K562 (cell line): ENCODE results near the gene PBXIP1. TPM values are rescaled to one million over a fixed set of nuclear protein-coding genes. Genes with fewer than 3 reads are reported as not detected.

ENCODE experiments used
- FOXJ2 ChIP-seq: fragments of 200-800 bp; sonication (Bioruptor generic); IDR thresholded peaks from 2 replicates; pipeline ENCODE4 v1.6.1; 2016; ENCODE audit warnings: missing genetic modification characterization, missing compliant biosample characterization
- FOXO4 ChIP-seq: fragments of 450-650 bp; formaldehyde crosslinking; IDR thresholded peaks from 2 replicates; pipeline ENCODE4 v1.4.0; 2020; ENCODE audit warnings: mild to moderate bottlenecking, moderate library complexity
- HDAC2 ChIP-seq: fragments of 450-650 bp; IDR thresholded peaks from 2 replicates; pipeline ENCODE4 v1.6.1; 2016; ENCODE audit warnings: mild to moderate bottlenecking
- PHF20 ChIP-seq: fragments of 450-650 bp; IDR thresholded peaks from 2 replicates; pipeline ENCODE4 v1.6.1; 2018; ENCODE audit not compliant: partially characterized antibody
- YBX1 ChIP-seq: fragments of 450-650 bp; IDR thresholded peaks from 2 replicates; pipeline ENCODE4 v1.7.1; 2016; ENCODE audit warnings: mild to moderate bottlenecking
- ZBED1 ChIP-seq: IDR thresholded peaks from 2 replicates; pipeline ENCODE4 v1.6.1; 2014
- ZBTB33 ChIP-seq: sonication (generic); formaldehyde crosslinking; IDR thresholded peaks from 2 replicates; pipeline ENCODE4 v1.8.1; 2023; ENCODE audit warnings: mild to moderate bottlenecking, missing genetic modification reagents
- ZNF324 ChIP-seq: fragments of 250-450 bp; sonication (Bioruptor Pico); IDR thresholded peaks from 2 replicates; pipeline ENCODE4 v1.4.0; 2020; ENCODE audit warnings: mild to moderate bottlenecking
- ZNF668 ChIP-seq: fragments of 250-450 bp; sonication (Bioruptor Pico); IDR thresholded peaks from 2 replicates; pipeline ENCODE4 v1.8.0; 2022; ENCODE audit warnings: mild to moderate bottlenecking, inconsistent platforms
- polyA plus RNA-seq, 8 experiments: library from polyadenylated mRNA; depleted of rRNA in 4 of 8; stranded (reverse) in 5 of 8; unstranded in 3 of 8; fragments of >200 nt; fragmentation: Nextera tagmentation in 2 of 8; fragmentation: Illumina TruSeq in 1 of 8; extraction: Ambion mirVana in 2 of 8; extraction: Trizol in 1 of 8; gene quantifications; 2 replicates each; pipeline versions ENCODE4 v1.2.1 to v1.2.3, GENCODE V29; 2011 to 2014; ENCODE audit warnings: inconsistent platforms in 1 of 8, missing spikeins in 1 of 8
- total RNA-seq, 7 experiments: library from RNA; depleted of rRNA in 6 of 7; stranded (reverse); fragments of >200 nt in 6 of 7; fragmentation: Illumina TruSeq in 2 of 7; extraction: Trizol in 2 of 7; gene quantifications; 2 replicates each; pipeline versions ENCODE4 v1.2.1 to v1.2.3, GENCODE V29; 2011 to 2021; ENCODE audit warnings: low replicate concordance in 1 of 7
- TF ChIP-seq, protein P1 (sequence below): fragments of 450-650 bp; conservative IDR thresholded peaks from 2 replicates; pipeline ENCODE4 v1.6.1; 2016; ENCODE audit warnings: missing genetic modification characterization, low read depth, mild to moderate bottlenecking, missing compliant biosample characterization, moderate library complexity
- TF ChIP-seq, protein P2 (sequence below): fragments of 450-650 bp; IDR thresholded peaks from 2 replicates; pipeline ENCODE4 v1.6.1; 2018; ENCODE audit not compliant: partially characterized antibody
- TF ChIP-seq, protein P3 (sequence below), 2 experiments: fragments of 250-450 bp in 1 of 2; fragments of 450-650 bp in 1 of 2; sonication (Bioruptor Pico) in 1 of 2; IDR thresholded peaks; 2 replicates each; pipeline versions ENCODE4 v1.6.1 to v1.8.0; 2016 to 2021; ENCODE audit warnings: mild to moderate bottlenecking in 2 of 2, moderate library complexity in 2 of 2, missing compliant biosample characterization in 1 of 2, missing genetic modification characterization in 1 of 2
- TF ChIP-seq, protein P4 (sequence below), 2 experiments: fragments of 150-350 bp in 1 of 2; IDR thresholded peaks; 2 replicates each; pipeline ENCODE4 v1.6.1; 2012 to 2016; ENCODE audit warnings: low read depth in 2 of 2, low read length in 2 of 2, mild to moderate bottlenecking in 1 of 2, moderate library complexity in 1 of 2

PBXIP1 gene
- total and polyA plus RNA-seq, 9 of the 15 experiments (the other 6 are each of a cell fraction or from before 2014, with no cell fraction given), result 0.13 to 8.3 (median 5.8) TPM

DNA sequence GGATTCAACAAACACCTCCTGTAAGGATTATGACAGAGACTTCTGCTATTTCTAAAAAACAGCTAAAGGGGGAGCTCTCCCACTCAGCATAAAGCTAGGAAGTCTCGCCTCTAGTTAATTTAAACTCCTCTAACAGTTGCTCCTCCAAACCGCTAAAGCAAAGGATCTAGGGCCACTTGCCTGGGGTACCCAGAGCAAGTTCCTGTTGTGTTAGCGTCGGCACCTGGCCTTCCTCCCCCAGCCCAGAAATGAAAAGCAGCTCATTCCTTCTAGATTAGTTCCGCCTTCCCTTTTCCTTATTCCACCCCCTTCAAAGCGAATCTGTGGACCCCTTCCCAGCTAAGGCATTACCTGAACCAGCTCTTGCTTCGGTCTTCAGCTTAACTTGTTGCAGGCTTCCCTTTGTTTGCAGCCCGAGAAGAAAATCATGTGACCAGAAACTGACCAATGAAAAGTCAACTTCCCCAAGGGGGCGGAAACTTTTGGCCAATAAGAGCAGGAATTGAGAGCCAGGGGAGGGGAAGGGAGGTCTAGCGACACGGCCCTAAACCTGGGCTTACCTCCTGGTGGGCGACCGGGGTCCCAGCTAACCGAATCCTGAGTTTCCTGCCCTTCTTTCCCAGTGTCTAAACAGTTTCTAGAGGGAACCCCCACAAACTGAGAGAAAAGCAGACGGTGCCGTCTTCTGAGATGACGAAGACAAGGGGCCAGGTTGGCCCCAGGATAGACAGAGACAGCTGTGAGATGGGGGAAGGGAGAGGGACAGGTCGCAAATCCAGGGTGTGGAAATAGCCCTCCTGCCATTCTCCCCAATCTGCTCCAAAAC lies at the start of gene PBXIP1 (continued):
- TF ChIP-seq FOXJ2 (tag) (no peak), PHF20 (no peak), HDAC2 (no peak), ZNF324 (no peak), FOXO4 (CRISPR knock-in tag) (no peak), ZNF668 (CRISPR knock-in tag) (no peak), ZBED1 (no peak), ZBTB33 (CRISPR knock-in tag) (no peak), YBX1 (no peak)
- TF ChIP-seq, protein P1, sequence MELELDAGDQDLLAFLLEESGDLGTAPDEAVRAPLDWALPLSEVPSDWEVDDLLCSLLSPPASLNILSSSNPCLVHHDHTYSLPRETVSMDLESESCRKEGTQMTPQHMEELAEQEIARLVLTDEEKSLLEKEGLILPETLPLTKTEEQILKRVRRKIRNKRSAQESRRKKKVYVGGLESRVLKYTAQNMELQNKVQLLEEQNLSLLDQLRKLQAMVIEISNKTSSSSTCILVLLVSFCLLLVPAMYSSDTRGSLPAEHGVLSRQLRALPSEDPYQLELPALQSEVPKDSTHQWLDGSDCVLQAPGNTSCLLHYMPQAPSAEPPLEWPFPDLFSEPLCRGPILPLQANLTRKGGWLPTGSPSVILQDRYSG (tag), result no peak
- TF ChIP-seq, protein P2, sequence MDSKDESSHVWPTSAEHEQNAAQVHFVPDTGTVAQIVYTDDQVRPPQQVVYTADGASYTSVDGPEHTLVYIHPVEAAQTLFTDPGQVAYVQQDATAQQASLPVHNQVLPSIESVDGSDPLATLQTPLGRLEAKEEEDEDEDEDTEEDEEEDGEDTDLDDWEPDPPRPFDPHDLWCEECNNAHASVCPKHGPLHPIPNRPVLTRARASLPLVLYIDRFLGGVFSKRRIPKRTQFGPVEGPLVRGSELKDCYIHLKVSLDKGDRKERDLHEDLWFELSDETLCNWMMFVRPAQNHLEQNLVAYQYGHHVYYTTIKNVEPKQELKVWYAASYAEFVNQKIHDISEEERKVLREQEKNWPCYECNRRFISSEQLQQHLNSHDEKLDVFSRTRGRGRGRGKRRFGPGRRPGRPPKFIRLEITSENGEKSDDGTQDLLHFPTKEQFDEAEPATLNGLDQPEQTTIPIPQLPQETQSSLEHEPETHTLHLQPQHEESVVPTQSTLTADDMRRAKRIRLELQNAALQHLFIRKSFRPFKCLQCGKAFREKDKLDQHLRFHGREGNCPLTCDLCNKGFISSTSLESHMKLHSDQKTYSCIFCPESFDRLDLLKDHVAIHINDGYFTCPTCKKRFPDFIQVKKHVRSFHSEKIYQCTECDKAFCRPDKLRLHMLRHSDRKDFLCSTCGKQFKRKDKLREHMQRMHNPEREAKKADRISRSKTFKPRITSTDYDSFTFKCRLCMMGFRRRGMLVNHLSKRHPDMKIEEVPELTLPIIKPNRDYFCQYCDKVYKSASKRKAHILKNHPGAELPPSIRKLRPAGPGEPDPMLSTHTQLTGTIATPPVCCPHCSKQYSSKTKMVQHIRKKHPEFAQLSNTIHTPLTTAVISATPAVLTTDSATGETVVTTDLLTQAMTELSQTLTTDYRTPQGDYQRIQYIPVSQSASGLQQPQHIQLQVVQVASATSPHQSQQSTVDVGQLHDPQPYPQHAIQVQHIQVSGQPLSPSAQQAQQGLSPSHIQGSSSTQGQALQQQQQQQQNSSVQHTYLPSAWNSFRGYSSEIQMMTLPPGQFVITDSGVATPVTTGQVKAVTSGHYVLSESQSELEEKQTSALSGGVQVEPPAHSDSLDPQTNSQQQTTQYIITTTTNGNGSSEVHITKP, result no peak
- TF ChIP-seq, protein P3, sequence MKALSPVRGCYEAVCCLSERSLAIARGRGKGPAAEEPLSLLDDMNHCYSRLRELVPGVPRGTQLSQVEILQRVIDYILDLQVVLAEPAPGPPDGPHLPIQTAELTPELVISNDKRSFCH (CRISPR knock-in tag; IDR thresholded peaks at IDR 0.05), result no peak
- TF ChIP-seq, protein P3 (tag; IDR thresholded peaks at IDR 0.05), result no peak
- TF ChIP-seq, protein P4, sequence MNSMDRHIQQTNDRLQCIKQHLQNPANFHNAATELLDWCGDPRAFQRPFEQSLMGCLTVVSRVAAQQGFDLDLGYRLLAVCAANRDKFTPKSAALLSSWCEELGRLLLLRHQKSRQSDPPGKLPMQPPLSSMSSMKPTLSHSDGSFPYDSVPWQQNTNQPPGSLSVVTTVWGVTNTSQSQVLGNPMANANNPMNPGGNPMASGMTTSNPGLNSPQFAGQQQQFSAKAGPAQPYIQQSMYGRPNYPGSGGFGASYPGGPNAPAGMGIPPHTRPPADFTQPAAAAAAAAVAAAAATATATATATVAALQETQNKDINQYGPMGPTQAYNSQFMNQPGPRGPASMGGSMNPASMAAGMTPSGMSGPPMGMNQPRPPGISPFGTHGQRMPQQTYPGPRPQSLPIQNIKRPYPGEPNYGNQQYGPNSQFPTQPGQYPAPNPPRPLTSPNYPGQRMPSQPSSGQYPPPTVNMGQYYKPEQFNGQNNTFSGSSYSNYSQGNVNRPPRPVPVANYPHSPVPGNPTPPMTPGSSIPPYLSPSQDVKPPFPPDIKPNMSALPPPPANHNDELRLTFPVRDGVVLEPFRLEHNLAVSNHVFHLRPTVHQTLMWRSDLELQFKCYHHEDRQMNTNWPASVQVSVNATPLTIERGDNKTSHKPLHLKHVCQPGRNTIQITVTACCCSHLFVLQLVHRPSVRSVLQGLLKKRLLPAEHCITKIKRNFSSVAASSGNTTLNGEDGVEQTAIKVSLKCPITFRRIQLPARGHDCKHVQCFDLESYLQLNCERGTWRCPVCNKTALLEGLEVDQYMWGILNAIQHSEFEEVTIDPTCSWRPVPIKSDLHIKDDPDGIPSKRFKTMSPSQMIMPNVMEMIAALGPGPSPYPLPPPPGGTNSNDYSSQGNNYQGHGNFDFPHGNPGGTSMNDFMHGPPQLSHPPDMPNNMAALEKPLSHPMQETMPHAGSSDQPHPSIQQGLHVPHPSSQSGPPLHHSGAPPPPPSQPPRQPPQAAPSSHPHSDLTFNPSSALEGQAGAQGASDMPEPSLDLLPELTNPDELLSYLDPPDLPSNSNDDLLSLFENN (IDR thresholded peaks at IDR 0.05; ENCODE audit: low read depth in 2 of 2, low read length in 2 of 2), result no peak
